HG03139 (cell line): ENCODE data around the gene KRTAP5-5.
"Not testable (repeated sequence)": the region's sequence is repeated elsewhere in the genome, so short reads cannot be mapped to it uniquely, and the experiment has no call there.

Source experiments
- ATAC-seq: cut with Tn5 transposase; IDR thresholded peaks from one replicate; pipeline ENCODE4 v1.9.1; 2021; ENCODE audit not compliant: unreplicated experiment

Gene KRTAP5-5

GRCh38 chr11:1640076-1640946 lies 10.7 kb downstream of the KRTAP5-5 start:
- ATAC-seq: no peak

GRCh38 chr11:1641096-1641495 lies 11.5 kb downstream of the KRTAP5-5 start:
- no peak for ATAC-seq

GRCh38 chr11:1642288-1643145 lies 12.9 kb downstream of the KRTAP5-5 start:
- no peak for ATAC-seq

GRCh38 chr11:1643146-1643690 lies 13.6 kb downstream of the KRTAP5-5 start:
- no peak for ATAC-seq

DNA sequence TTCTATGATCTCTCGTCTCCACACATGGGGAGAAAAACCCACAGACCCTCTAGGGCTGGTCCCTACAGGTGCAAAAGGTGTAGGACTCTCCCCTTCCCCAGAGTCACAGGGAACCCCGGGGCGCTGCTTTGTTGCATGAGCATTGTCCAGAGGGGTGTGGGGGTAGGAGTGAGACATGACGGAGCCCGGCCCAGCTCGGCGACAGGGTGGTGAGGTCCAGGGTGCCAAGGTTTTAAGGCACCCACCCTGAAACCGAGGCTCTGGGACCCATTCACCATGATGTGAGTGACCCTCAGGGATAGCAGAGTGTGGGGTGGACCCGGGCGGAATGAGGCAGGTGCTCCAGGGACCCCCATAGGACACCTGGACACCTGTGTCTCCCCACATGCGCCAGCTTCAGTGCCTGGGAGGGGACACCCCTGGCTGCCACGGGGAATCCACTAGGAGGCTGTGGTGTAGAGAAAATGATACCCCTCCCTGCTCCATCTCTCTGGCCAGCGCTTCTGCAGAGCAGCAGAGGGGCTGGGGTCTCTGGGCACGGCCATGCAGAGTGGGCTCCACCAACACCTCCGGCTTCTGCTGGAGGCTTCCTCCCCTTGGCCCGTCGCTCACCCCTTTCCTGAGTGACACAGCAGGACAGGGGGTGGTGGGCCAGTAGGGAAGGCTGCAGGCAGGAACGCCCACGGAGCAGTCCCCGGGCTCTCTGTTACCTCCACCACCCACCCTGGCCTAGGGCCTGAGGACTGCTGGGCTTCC lies 15.2 kb downstream of the KRTAP5-5 start:
- no peak for ATAC-seq

DNA sequence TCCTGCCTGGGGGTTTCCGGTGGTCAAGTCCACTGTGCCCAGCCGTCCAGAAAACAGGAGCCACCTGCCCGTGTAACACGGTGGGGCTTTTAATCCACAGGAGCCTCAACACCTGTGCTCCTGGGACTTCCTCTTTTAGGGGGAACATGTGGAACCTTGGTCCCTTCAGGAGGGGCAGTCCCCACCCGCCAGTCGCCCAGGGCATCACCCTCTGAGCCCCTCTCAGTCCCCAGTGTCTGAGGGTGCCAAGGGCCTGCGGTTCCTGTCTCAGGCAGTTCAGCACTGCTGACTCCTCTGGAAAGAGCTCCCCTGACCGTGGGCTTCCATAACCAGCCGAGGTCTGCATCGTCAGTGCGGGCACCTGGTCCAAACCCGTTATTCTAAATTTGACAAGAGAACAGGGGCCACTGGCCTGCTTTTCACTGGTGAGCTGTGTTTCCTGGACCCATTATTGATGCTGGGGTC lies 15.8 kb downstream of the KRTAP5-5 start:
- no peak for ATAC-seq

DNA sequence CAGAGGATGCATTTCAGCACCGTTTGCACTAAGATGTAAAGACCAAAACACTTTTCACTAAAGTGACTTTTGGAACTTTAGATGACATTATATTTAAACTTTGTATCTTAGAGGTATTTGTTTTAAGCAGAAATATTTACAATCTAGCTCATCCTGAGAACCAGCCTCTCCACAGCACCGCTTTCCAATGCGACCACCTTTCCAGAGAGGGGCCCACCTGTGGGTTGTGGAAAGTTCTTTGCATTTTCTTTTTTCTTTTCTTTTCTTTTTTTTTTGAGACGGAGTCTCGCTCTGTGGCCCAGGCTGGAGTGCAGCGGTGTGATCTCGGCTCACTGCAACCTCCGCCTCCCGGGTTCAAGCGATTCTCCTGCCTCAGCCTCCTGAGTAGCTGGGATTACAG lies 17.0 kb downstream of the KRTAP5-5 start:
- ATAC-seq: not testable (repeated sequence)

GRCh38 chr11:1647901-1648652 lies 18.5 kb downstream of the KRTAP5-5 start:
- ATAC-seq: no peak

- ATAC-seq: no peak
Measured at GRCh38 chr11:1648653-1649420, 19.3 kb downstream of the KRTAP5-5 start.

DNA sequence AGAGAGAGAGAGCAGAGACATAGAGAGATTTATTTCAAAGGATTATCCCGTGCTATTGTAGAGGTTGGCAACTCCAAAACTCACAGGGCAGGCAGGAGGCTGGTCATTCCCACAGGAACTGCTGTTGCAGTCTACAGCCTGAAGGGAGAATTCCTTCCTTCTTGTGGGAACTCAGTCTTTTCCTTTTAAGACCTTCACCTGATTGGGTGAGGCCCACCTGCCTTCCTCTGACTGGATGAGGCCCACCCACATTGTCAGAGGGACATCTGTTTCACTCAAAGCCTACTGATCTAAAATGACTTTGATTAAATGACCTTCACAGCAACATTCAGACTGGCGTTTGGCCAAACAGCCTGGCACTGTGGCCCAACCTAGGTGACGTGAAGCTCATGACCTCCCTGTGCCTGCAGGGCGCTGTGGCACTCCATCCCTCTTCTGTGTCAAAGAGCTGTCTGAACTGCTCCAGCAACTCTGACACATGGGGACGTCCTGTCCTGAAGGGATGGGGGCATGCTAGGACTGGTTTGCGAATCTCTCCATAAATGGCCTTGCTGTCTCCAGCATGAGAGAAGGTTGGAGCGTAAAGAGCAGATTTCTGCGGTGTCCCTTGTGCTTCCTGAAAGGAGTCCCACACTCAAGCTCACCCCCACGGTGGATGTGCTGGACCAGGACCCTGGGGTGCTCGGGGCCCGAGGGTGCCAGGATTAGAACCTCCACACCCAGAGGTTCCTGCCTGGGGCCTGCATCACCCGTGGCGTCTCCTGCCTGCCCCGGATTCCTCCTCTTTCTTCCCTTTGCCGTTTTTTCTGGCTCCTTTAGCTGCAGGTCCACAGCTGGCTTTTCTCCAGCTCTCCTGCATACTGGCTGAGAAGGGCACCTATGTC lies 20.7 kb downstream of the KRTAP5-5 start:
- ATAC-seq: no peak

GRCh38 chr11:1650918-1651262 lies 21.3 kb downstream of the KRTAP5-5 start:
- ATAC-seq: no peak

- ATAC-seq: no peak
Measured at GRCh38 chr11:1651411-1651980, 21.9 kb downstream of the KRTAP5-5 start.

DNA sequence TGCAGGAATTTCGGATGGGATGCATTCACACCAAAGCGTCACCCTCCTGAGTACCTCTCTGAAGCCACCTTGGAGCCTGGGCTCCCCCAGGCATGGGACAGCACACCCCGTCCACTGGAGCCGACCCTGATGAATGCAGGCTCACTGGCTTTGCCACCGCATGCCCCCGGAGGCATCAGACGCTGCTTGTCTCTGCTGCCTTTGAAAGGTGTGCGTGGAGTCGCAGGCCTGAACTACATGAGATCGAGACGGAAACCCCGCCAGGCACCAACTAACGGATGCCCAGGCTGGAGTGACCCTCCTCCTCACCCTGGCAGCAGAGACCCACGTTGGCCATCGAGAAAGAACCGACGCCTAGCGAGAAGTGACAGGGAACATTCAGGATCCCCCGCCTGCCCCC lies 22.5 kb downstream of the KRTAP5-5 start:
- ATAC-seq: no peak

- no peak for ATAC-seq
Measured at GRCh38 chr11:1652442-1652770, 22.8 kb downstream of the KRTAP5-5 start.

DNA sequence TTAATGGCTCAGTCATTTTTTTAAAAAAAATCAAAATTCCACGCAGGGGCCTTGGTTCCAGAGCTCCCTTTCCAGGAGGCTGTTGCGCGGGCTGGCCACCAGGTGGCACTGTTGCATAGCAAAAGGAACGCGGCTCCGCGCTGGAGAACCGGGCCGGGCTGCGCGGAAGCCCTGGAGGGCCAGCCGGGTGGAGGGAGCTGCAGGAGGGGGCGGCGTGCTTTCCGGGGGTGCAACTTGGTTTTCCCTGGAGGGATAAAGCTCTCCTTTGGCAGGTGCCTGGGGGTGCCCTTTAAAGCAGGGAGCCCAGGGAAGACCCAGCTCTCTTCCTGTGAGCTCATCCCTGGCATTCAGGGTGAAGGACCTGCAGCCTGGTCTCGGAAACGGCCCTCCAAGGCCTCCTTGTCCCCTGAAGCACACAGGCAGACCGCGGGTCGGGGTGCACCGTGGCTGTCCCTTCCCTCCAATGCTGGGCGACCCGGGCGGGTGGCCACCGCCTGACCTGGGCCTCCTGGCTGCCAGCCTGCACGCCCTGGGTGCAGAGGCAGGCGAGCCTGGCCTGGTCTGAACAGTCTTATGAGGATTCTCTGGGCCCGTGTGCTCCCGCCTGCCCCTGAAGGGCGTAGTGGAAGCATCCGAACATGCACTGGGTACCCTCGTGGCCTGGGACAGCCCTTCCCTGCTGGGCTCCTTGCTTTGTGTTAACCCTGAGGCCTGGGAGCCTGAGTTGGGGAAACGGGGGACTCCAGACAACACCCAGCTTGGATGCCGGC lies 23.4 kb downstream of the KRTAP5-5 start:
- ATAC-seq: no peak

DNA sequence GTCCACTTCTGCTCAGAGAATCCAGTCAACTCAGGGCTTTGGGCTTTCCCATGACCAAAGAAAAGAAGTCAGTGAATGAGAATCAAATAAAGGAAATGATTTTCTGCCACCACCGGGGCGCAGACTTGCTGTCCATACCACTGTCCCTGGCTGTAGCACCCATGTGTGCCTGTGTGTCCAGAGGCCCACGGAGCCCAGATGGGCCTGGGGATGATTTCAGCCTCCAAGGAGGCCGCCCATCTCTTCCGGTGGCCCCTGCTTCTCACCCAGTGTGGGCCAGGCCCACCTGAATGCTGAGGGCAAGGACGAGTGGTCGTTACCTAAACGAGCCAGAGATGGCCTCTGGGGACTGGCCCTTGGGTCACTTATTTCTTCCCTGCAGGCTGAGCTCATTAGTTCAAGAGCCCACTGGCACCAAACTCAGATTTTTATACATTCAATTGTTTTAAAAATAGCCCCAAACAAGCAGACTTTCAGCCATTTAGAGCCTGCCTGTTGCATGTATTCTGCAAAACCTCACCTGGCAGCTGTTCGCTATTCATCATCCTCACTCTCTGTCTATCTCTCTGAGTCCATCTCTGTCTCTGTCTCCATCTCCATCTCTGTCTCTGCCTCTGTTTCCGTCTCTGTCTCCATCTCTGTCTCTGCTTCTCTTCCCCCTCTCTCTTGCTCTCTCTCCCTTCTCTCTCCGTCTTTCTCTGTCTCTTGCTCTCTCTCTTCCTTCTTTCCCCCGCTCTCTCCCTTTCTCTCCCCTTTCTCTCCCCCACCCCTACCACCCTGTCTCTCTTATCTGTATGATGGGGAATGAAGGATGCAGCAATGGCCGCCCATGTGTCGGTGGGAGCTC lies 24.2 kb downstream of the KRTAP5-5 start:
- ATAC-seq: no peak
